ENCODE data around the gene OR9A2.

DNA sequence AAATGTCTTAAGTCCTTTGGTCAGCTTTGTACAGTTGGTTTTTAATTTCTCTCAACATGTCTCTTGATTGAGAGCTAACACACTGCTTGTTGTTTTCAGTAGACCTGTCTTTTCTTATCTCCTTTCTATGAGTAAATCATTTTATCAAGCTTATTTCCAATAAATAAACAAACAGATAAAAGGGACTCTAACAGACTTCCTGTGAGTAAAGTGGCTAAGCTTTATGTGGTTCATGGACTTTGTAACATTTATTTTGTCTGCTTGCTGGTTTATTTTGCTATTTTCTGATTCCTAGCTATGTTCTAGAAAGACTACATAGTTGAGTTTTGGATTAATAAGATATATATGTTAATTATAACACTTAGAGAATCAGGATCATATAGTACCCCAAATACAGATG, 27.1 kb downstream of the OR9A2 start:
- TF ChIP-seq ZNF263 (CRISPR knock-in tag; IDR thresholded peaks at IDR 0.05; ENCODE audit: low read depth) (no peak), NR2C2 (CRISPR knock-in tag; IDR thresholded peaks at IDR 0.05) (no peak), ESRRA (CRISPR knock-in tag; IDR thresholded peaks at IDR 0.05; ENCODE audit: borderline replicate concordance) (no peak)
- TF ChIP-seq, protein P1, sequence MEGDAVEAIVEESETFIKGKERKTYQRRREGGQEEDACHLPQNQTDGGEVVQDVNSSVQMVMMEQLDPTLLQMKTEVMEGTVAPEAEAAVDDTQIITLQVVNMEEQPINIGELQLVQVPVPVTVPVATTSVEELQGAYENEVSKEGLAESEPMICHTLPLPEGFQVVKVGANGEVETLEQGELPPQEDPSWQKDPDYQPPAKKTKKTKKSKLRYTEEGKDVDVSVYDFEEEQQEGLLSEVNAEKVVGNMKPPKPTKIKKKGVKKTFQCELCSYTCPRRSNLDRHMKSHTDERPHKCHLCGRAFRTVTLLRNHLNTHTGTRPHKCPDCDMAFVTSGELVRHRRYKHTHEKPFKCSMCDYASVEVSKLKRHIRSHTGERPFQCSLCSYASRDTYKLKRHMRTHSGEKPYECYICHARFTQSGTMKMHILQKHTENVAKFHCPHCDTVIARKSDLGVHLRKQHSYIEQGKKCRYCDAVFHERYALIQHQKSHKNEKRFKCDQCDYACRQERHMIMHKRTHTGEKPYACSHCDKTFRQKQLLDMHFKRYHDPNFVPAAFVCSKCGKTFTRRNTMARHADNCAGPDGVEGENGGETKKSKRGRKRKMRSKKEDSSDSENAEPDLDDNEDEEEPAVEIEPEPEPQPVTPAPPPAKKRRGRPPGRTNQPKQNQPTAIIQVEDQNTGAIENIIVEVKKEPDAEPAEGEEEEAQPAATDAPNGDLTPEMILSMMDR (IDR thresholded peaks at IDR 0.05), result no peak
- TF ChIP-seq, protein P2, sequence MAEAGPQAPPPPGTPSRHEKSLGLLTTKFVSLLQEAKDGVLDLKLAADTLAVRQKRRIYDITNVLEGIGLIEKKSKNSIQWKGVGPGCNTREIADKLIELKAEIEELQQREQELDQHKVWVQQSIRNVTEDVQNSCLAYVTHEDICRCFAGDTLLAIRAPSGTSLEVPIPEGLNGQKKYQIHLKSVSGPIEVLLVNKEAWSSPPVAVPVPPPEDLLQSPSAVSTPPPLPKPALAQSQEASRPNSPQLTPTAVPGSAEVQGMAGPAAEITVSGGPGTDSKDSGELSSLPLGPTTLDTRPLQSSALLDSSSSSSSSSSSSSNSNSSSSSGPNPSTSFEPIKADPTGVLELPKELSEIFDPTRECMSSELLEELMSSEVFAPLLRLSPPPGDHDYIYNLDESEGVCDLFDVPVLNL (CRISPR knock-in tag; IDR thresholded peaks at IDR 0.05; ENCODE audit: borderline replicate concordance, low read depth), result no peak
